Fibroblast of pulmonary artery (primary cell): ENCODE data around the gene TXNIP.
A peak's percentile ranks its signal among the peaks of the same experiment; 100 is the strongest.

Experiments
- DNase-seq: peaks from one replicate; pipeline ENCODE4 v3.0.0-alpha.2; 2010; ENCODE audit warnings: low read depth
- H3K4me3 ChIP-seq: replicated peaks from 2 replicates; pipeline ENCODE4 v1.5.1; 2011; ENCODE audit warnings: low read depth, mild to moderate bottlenecking, control low read depth, low read length, moderate library complexity
- CTCF ChIP-seq: IDR thresholded peaks from 2 replicates; pipeline ENCODE4 v1.5.1; 2011; ENCODE audit warnings: mild to moderate bottlenecking, control low read depth, low read length, inconsistent platforms; ENCODE audit errors: missing control alignments

TXNIP gene

GRCh38 chr1:145985129-145985501 is 11.3 kb downstream of the TXNIP start:
- H3K4me3 ChIP-seq: no peak overlapping the region
- TF ChIP-seq CTCF: no peak
- no peak for DNase-seq

GRCh38 chr1:145983960-145984830 is 12.2 kb downstream of the TXNIP start:
- no peak for DNase-seq
- no peak for TF ChIP-seq CTCF
- H3K4me3 ChIP-seq: no peak overlapping the region

- TF ChIP-seq CTCF: no peak
- no peak overlapping the region for H3K4me3 ChIP-seq
- no peak for DNase-seq
Observed at GRCh38 chr1:145983206-145983675, 13.1 kb downstream of the TXNIP start.

- peak; percentile 74 for DNase-seq
- no peak for TF ChIP-seq CTCF
- H3K4me3 ChIP-seq: no peak overlapping the region
Observed at GRCh38 chr1:145982010-145982723, 14.2 kb downstream of the TXNIP start.

- no peak for TF ChIP-seq CTCF
- no peak overlapping the region for H3K4me3 ChIP-seq
- DNase-seq: no peak
Observed at GRCh38 chr1:145980457-145980994, 15.9 kb downstream of the TXNIP start.

GRCh38 chr1:145979746-145980456 is 16.5 kb downstream of the TXNIP start:
- DNase-seq: peak; percentile 61
- H3K4me3 ChIP-seq: peak overlapping the region; percentile 8
- TF ChIP-seq CTCF: no peak
